Right atrium auricular region (tissue), 2 donors: ENCODE results near the gene CCT6A. TPM values are rescaled to one million over a fixed set of nuclear protein-coding genes. Genes with fewer than 3 reads are reported as not detected.
"Not testable (repeated sequence)": the region's sequence is repeated elsewhere in the genome, so short reads cannot be mapped to it uniquely, and the experiment has no call there.

Experiments
- DNase-seq: peaks from one replicate; pipeline ENCODE4 v3.0.0-alpha.2; 2019; ENCODE audit warnings: low spot score
- H3K27ac ChIP-seq, 2 donors: fragments of 200-600 bp; sonication (generic); 1 replicate in 1 of 2; 2 replicates in 1 of 2; pipeline ENCODE4 v1.5.1; 2016 to 2019
- H3K27me3 ChIP-seq, 2 donors: fragments of 200-600 bp; sonication (generic); one replicate each; pipeline versions ENCODE4 v1.5.1 to v1.6.0; 2017 to 2019
- H3K36me3 ChIP-seq: fragments of 200-600 bp; sonication (generic); one replicate; pipeline ENCODE4 v1.5.1; 2016
- H3K4me1 ChIP-seq, 2 donors: fragments of 200-600 bp; sonication (generic); one replicate each; pipeline versions ENCODE4 v1.5.1 to v1.6.0; 2017 to 2019
- H3K4me3 ChIP-seq, 2 donors: fragments of 200-600 bp; sonication (generic); 1 replicate in 1 of 2; 2 replicates in 1 of 2; pipeline ENCODE4 v1.5.1; 2017 to 2019; ENCODE audit warnings: mild to moderate bottlenecking in 1 of 2, moderate library complexity in 1 of 2
- H3K9me3 ChIP-seq, 2 donors: fragments of 200-600 bp; sonication (generic); one replicate each; pipeline ENCODE4 v1.5.1; 2019
- CTCF ChIP-seq, 2 donors: fragments of 200-600 bp; sonication (generic); IDR thresholded peaks; one replicate each; pipeline ENCODE4 v1.5.1; 2019; ENCODE audit warnings: antibody characterized with exemption in 2 of 2
- total RNA-seq, 2 donors: library from RNA; depleted of rRNA; stranded (reverse); fragments of >200 nt; gene quantifications; one replicate each; pipeline ENCODE4 v1.1.0, GENCODE V29; 2016

CCT6A gene
- total RNA-seq, result 10 to 100 TPM; 39.3 to 68.1 TPM

- Histone ChIP-seq H3K4me3 (peak within 1 kb of the TSS; percentile 76 to 82), H3K4me1 (peaks cover 0 to 41% of the 10 kb centered on the region in 2 donors)
Observed at GRCh38 chr7:56051339-56052191, at the start of gene CCT6A, which contains the start of gene PSPH. Gene CCT6A, plus strand, starts transcription at chr7:56051765. Its CDS starts 84 bp downstream, at chr7:56051849. Gene PSPH, minus strand, starts transcription at chr7:56051444. Its CDS starts 30,232 bp downstream, at chr7:56021212.

GRCh38 chr7:56003749-56004148, 47.8 kb upstream of the CCT6A start:
- no peak overlapping the region for H3K27ac ChIP-seq
- peaks cover 14% of the 10 kb centered on the region for H3K36me3 ChIP-seq
- no peaks in the 10 kb centered on the region for H3K4me1 ChIP-seq
- no peaks in the 10 kb centered on the region for H3K27me3 ChIP-seq
- H3K4me3 ChIP-seq, result no peak overlapping the region
- no peak for DNase-seq
- no peaks in the 10 kb centered on the region for H3K9me3 ChIP-seq
- TF ChIP-seq CTCF (IDR thresholded peaks at IDR 0.05), result no peak

More at GRCh38 chr7:56051339-56052191, at the start of gene CCT6A, which contains the start of gene PSPH:
- Histone ChIP-seq H3K27ac (peak within 1 kb of the TSS; percentile 88 to 90), H3K9me3 (no peaks in the 10 kb centered on the region), H3K27me3 (no peaks in the 10 kb centered on the region), H3K36me3 (peaks cover 33% of the 10 kb centered on the region)
- DNase-seq, result peak; percentile 97
- no peak for TF ChIP-seq CTCF (IDR thresholded peaks at IDR 0.05)

- no peak for DNase-seq
- no peak overlapping the region for H3K27ac ChIP-seq
- no peaks in the 10 kb centered on the region for H3K27me3 ChIP-seq
- H3K9me3 ChIP-seq, result no peaks in the 10 kb centered on the region
- no peak for TF ChIP-seq CTCF (IDR thresholded peaks at IDR 0.05)
- no peak overlapping the region for H3K4me3 ChIP-seq
- no peaks in the 10 kb centered on the region for H3K36me3 ChIP-seq
- H3K4me1 ChIP-seq, result no peaks in the 10 kb centered on the region
Observed at GRCh38 chr7:56007167-56007652, 44.4 kb upstream of the CCT6A start.

- H3K27me3 ChIP-seq, result no peaks in the 10 kb centered on the region
- no peaks in the 10 kb centered on the region for H3K9me3 ChIP-seq
- H3K27ac ChIP-seq, result no peak overlapping the region
- no peaks in the 10 kb centered on the region for H3K4me1 ChIP-seq
- H3K4me3 ChIP-seq, result no peak overlapping the region
- no peak for TF ChIP-seq CTCF (IDR thresholded peaks at IDR 0.05)
- no peak for DNase-seq
- no peaks in the 10 kb centered on the region for H3K36me3 ChIP-seq
Observed at GRCh38 chr7:56007891-56008290, 43.7 kb upstream of the CCT6A start.

GRCh38 chr7:56009695-56010094, 41.9 kb upstream of the CCT6A start:
- no peak for TF ChIP-seq CTCF (IDR thresholded peaks at IDR 0.05)
- Histone ChIP-seq H3K4me3 (no peak overlapping the region), H3K9me3 (no peaks in the 10 kb centered on the region), H3K27me3 (no peaks in the 10 kb centered on the region), H3K4me1 (no peaks in the 10 kb centered on the region), H3K36me3 (no peaks in the 10 kb centered on the region), H3K27ac (no peak overlapping the region)
- no peak for DNase-seq

GRCh38 chr7:56017015-56017414, 34.5 kb upstream of the CCT6A start:
- not testable (repeated sequence) for DNase-seq, H3K27ac ChIP-seq, H3K9me3 ChIP-seq, H3K4me1 ChIP-seq, H3K36me3 ChIP-seq, H3K4me3 ChIP-seq, H3K27me3 ChIP-seq
